GM12878 (cell line): Measurements from ENCODE around the gene SRXN1. TPM values are rescaled to one million over a fixed set of nuclear protein-coding genes. Genes with fewer than 3 reads are reported as not detected.

Experiments
- BMI1 ChIP-seq: fragments of 450-650 bp; IDR thresholded peaks from 2 replicates; pipeline ENCODE4 v1.6.1; 2016; ENCODE audit warnings: mild to moderate bottlenecking, moderate library complexity, borderline replicate concordance
- BRCA1 ChIP-seq: IDR thresholded peaks from 2 replicates; pipeline ENCODE4 v1.6.1; 2011; ENCODE audit warnings: low read depth, low read length, improper control_type of control experiment
- CBX5 ChIP-seq: sonication (generic); IDR thresholded peaks from 2 replicates; pipeline ENCODE4 v1.6.1; 2016; ENCODE audit warnings: low read depth, moderate library complexity, mild to moderate bottlenecking, inconsistent platforms
- CHD4 ChIP-seq: fragments of 200-600 bp; sonication (generic); IDR thresholded peaks from 2 replicates; pipeline ENCODE4 v1.6.1; 2016; ENCODE audit warnings: mild to moderate bottlenecking
- CREB1 ChIP-seq: IDR thresholded peaks from 2 replicates; pipeline ENCODE4 v1.6.1; 2012; ENCODE audit warnings: low read depth, mild to moderate bottlenecking, inconsistent platforms
- HCFC1 ChIP-seq: fragments of 150-350 bp; IDR thresholded peaks from 2 replicates; pipeline ENCODE4 v1.6.1; 2014; ENCODE audit warnings: low read length
- IKZF1 ChIP-seq: fragments of 450-650 bp; conservative IDR thresholded peaks from 2 replicates; pipeline ENCODE4 v1.6.1; 2017; ENCODE audit warnings: antibody characterized with exemption, mild to moderate bottlenecking
- MEF2B ChIP-seq: fragments of 450-650 bp; IDR thresholded peaks from 2 replicates; pipeline ENCODE4 v1.6.1; 2018; ENCODE audit warnings: mild to moderate bottlenecking, moderate library complexity; ENCODE audit not compliant: partially characterized antibody, poor library complexity, severe bottlenecking
- MYC ChIP-seq: IDR thresholded peaks from 2 replicates; pipeline ENCODE4 v1.6.1; 2011; ENCODE audit warnings: mild to moderate bottlenecking, low read length, moderate library complexity, inconsistent platforms; ENCODE audit not compliant: insufficient read depth, insufficient replicate concordance, insufficient read length, severe bottlenecking
- RAD51 ChIP-seq: fragments of 450-650 bp; IDR thresholded peaks from 2 replicates; pipeline ENCODE4 v1.6.1; 2016; ENCODE audit warnings: moderate library complexity, mild to moderate bottlenecking, inconsistent platforms
- SIN3A ChIP-seq: IDR thresholded peaks from 2 replicates; pipeline ENCODE4 v1.6.1; 2012; ENCODE audit warnings: low read depth, low read length, improper control_type of control experiment
- SMAD1 ChIP-seq: fragments of 450-650 bp; IDR thresholded peaks from 2 replicates; pipeline ENCODE4 v1.6.1; 2018; ENCODE audit warnings: mild to moderate bottlenecking, low read depth; ENCODE audit not compliant: partially characterized antibody
- SMARCA5 ChIP-seq: fragments of 450-650 bp; IDR thresholded peaks from 2 replicates; pipeline ENCODE4 v1.6.1; 2017; ENCODE audit warnings: mild to moderate bottlenecking
- SREBF2 ChIP-seq: IDR thresholded peaks from 2 replicates; pipeline ENCODE4 v1.6.1; 2012; ENCODE audit warnings: mild to moderate bottlenecking, low read length
- YY1 ChIP-seq: IDR thresholded peaks from 2 replicates; pipeline ENCODE4 v1.6.1; 2011; ENCODE audit warnings: low read depth, mild to moderate bottlenecking, low read length
- polyA plus RNA-seq, 11 experiments: library from polyadenylated mRNA; depleted of rRNA in 4 of 11; unstranded in 6 of 11; stranded (reverse) in 5 of 11; fragments of >200 nt; fragmentation: Nextera tagmentation in 4 of 11; fragmentation: Illumina TruSeq in 1 of 11; extraction: Ambion mirVana in 4 of 11; extraction: Trizol in 1 of 11; gene quantifications; 1 replicate in 1 of 11; 2 replicates in 10 of 11; pipeline versions ENCODE4 v1.2.1 to v1.2.3, GENCODE V29; 2011 to 2016; ENCODE audit warnings: inconsistent platforms in 2 of 11, missing spikeins in 2 of 11, low read depth in 1 of 11
- total RNA-seq, 4 experiments: library from RNA; depleted of rRNA in 3 of 4; stranded (reverse); fragments of >200 nt in 3 of 4; fragmentation: Illumina TruSeq in 1 of 4; extraction: Trizol in 1 of 4; gene quantifications; 2 replicates each; pipeline versions ENCODE4 v1.2.1 to v1.2.3, GENCODE V29; 2013 to 2021
- TF ChIP-seq, protein P1 (sequence below): fragments of 450-650 bp; formaldehyde crosslinking; IDR thresholded peaks from 2 replicates; pipeline ENCODE4 v1.5.0; 2022; ENCODE audit warnings: mild to moderate bottlenecking, missing genetic modification characterization
- TF ChIP-seq, protein P2 (sequence below): fragments of 450-650 bp; IDR thresholded peaks from 2 replicates; pipeline ENCODE4 v1.6.1; 2017; ENCODE audit warnings: low read depth, mild to moderate bottlenecking, moderate library complexity
- TF ChIP-seq, protein P3 (sequence below): fragments of 450-650 bp; IDR thresholded peaks from 2 replicates; pipeline ENCODE4 v1.6.1; 2016; ENCODE audit warnings: mild to moderate bottlenecking
- TF ChIP-seq, protein P4 (sequence below): IDR thresholded peaks from 2 replicates; pipeline ENCODE4 v1.6.1; 2011; ENCODE audit warnings: low read depth, mild to moderate bottlenecking, low read length, moderate library complexity, borderline replicate concordance; ENCODE audit errors: extremely low read depth
- TF ChIP-seq, protein P5 (sequence below): IDR thresholded peaks from 2 replicates; pipeline ENCODE4 v1.6.1; 2012; ENCODE audit warnings: low read depth, low read length, improper control_type of control experiment
- TF ChIP-seq, protein P6 (sequence below): fragments of 450-650 bp; IDR thresholded peaks from 2 replicates; pipeline ENCODE4 v1.6.1; 2017; ENCODE audit warnings: mild to moderate bottlenecking

The SRXN1 gene
- total and polyA plus RNA-seq, 10 of the 15 experiments (the other 5 are each of a cell fraction or from before 2014, with no cell fraction given) = 4.1 to 20.5 (median 15.6) TPM

DNA sequence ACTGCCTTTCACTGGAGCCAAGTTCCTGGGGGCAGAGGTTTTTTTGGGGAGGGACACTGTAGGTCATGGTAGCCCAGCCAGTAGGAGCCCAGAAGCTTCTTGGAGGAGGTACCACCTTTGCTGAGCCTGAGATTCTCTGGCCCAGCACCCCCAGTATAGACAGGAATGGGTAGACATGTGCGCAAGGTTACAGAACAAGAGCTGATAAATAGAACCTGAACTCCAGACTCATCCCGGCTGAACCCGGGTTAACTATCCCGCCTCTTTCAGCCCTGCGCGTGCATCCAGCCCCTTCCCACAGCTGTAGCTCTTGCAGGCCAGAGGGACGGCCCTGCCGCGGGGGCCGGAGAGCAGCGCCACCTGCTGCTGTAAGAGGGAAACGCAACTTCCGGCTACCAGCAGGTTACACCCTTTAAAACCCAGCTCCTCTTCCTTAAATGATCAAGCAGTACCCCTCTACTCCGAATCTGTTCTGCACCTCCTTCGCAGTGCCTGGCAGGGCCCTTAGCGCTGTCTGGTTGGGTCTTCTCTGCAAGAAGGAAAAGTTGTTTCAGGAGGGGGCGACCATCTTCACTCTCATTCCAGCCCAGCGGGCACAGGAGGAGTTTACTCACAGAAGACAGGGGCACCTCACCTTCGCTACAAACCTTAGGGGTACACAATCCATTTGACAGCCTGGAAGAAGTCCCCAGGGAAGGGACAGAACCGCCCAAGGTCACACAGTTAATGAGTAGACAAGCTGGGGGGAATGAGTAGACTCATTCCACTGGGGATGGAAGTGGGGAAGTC is 7.5 kb downstream of the SRXN1 start (continued):
- TF ChIP-seq MEF2B (no peak), SMARCA5 (peak; percentile 70; the same call in 1 of the 2 replicates), HCFC1 (no peak), CBX5 (no peak), SREBF2 (no peak), IKZF1 (0 out of 2 replicates have a peak, but pooled peaks have one; percentile 20), SIN3A (no peak), CREB1 (no peak), YY1 (peak; percentile 67; the same call in 1 of the 2 replicates), RAD51 (no peak), CHD4 (no peak), BMI1 (no peak), SMAD1 (no peak), MYC (no peak), BRCA1 (no peak)
- TF ChIP-seq, protein P1, sequence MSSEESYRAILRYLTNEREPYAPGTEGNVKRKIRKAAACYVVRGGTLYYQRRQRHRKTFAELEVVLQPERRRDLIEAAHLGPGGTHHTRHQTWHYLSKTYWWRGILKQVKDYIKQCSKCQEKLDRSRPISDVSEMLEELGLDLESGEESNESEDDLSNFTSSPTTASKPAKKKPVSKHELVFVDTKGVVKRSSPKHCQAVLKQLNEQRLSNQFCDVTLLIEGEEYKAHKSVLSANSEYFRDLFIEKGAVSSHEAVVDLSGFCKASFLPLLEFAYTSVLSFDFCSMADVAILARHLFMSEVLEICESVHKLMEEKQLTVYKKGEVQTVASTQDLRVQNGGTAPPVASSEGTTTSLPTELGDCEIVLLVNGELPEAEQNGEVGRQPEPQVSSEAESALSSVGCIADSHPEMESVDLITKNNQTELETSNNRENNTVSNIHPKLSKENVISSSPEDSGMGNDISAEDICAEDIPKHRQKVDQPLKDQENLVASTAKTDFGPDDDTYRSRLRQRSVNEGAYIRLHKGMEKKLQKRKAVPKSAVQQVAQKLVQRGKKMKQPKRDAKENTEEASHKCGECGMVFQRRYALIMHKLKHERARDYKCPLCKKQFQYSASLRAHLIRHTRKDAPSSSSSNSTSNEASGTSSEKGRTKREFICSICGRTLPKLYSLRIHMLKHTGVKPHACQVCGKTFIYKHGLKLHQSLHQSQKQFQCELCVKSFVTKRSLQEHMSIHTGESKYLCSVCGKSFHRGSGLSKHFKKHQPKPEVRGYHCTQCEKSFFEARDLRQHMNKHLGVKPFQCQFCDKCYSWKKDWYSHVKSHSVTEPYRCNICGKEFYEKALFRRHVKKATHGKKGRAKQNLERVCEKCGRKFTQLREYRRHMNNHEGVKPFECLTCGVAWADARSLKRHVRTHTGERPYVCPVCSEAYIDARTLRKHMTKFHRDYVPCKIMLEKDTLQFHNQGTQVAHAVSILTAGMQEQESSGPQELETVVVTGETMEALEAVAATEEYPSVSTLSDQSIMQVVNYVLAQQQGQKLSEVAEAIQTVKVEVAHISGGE (CRISPR knock-in tag) = no peak
- TF ChIP-seq, protein P2, sequence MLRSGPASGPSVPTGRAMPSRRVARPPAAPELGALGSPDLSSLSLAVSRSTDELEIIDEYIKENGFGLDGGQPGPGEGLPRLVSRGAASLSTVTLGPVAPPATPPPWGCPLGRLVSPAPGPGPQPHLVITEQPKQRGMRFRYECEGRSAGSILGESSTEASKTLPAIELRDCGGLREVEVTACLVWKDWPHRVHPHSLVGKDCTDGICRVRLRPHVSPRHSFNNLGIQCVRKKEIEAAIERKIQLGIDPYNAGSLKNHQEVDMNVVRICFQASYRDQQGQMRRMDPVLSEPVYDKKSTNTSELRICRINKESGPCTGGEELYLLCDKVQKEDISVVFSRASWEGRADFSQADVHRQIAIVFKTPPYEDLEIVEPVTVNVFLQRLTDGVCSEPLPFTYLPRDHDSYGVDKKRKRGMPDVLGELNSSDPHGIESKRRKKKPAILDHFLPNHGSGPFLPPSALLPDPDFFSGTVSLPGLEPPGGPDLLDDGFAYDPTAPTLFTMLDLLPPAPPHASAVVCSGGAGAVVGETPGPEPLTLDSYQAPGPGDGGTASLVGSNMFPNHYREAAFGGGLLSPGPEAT = no peak
- TF ChIP-seq, protein P3, sequence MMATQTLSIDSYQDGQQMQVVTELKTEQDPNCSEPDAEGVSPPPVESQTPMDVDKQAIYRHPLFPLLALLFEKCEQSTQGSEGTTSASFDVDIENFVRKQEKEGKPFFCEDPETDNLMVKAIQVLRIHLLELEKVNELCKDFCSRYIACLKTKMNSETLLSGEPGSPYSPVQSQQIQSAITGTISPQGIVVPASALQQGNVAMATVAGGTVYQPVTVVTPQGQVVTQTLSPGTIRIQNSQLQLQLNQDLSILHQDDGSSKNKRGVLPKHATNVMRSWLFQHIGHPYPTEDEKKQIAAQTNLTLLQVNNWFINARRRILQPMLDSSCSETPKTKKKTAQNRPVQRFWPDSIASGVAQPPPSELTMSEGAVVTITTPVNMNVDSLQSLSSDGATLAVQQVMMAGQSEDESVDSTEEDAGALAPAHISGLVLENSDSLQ = no peak
- TF ChIP-seq, protein P4, sequence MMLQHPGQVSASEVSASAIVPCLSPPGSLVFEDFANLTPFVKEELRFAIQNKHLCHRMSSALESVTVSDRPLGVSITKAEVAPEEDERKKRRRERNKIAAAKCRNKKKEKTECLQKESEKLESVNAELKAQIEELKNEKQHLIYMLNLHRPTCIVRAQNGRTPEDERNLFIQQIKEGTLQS = no peak
- TF ChIP-seq, protein P5, sequence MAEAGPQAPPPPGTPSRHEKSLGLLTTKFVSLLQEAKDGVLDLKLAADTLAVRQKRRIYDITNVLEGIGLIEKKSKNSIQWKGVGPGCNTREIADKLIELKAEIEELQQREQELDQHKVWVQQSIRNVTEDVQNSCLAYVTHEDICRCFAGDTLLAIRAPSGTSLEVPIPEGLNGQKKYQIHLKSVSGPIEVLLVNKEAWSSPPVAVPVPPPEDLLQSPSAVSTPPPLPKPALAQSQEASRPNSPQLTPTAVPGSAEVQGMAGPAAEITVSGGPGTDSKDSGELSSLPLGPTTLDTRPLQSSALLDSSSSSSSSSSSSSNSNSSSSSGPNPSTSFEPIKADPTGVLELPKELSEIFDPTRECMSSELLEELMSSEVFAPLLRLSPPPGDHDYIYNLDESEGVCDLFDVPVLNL = no peak
- TF ChIP-seq, protein P6, sequence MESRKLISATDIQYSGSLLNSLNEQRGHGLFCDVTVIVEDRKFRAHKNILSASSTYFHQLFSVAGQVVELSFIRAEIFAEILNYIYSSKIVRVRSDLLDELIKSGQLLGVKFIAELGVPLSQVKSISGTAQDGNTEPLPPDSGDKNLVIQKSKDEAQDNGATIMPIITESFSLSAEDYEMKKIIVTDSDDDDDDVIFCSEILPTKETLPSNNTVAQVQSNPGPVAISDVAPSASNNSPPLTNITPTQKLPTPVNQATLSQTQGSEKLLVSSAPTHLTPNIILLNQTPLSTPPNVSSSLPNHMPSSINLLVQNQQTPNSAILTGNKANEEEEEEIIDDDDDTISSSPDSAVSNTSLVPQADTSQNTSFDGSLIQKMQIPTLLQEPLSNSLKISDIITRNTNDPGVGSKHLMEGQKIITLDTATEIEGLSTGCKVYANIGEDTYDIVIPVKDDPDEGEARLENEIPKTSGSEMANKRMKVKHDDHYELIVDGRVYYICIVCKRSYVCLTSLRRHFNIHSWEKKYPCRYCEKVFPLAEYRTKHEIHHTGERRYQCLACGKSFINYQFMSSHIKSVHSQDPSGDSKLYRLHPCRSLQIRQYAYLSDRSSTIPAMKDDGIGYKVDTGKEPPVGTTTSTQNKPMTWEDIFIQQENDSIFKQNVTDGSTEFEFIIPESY = no peak
